Fibroblast of mammary gland (primary cell): ENCODE measurements around the gene ZNF664.

Experiments
- DNase-seq: peaks from one replicate; pipeline ENCODE4 v3.0.0-alpha.2; 2010; ENCODE audit warnings: low read depth
- H3K4me3 ChIP-seq: 2 replicates; pipeline ENCODE4 v1.5.1; 2011; ENCODE audit warnings: low read depth, mild to moderate bottlenecking, low read length, moderate library complexity; ENCODE audit not compliant: control insufficient read depth
- CTCF ChIP-seq: conservative IDR thresholded peaks from 2 replicates; pipeline ENCODE4 v1.5.1; 2011; ENCODE audit warnings: low read depth, low read length, inconsistent platforms; ENCODE audit not compliant: control insufficient read depth, insufficient read depth

ZNF664 gene

DNA sequence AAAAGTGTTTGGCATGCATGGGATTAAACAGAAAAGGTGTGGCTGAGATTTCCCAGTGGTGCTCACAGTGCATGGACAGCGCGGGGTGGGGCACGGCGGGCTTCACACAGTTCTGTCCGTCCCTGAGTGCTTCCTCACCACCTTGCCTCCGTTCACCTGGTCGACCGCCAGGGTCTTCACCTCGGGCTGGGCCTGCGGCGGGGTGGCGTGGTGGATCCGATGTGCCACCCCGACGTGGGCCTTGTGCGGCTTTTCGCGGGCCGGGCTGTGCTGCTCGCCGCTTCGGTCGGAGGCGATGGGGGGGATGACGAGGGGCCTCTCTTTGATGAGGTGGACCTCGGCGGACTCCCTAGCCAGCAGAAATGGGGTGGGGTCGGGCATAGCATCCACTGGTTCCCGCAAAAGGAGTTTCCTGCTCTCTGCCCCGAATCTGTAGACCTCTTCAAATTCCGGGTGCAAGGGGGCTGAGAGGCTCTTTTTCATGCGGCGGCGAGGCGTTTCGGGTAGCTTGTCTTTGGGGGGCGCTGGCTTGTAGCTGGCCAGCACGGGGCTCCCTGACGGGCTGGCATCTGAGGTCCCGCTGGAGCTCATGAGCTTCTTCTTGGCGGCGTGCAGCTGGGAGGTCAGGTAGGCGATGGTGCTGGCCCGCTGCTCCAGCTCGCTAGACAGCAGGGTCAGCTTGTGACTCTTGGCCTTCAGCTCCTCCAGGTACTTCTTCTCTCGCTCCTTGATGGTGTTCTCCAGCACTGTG lies 35.9 kb upstream of the ZNF664 start:
- TF ChIP-seq CTCF: no peak
- DNase-seq: no peak
- H3K4me3 ChIP-seq: no peak overlapping the region

- H3K4me3 ChIP-seq: no peak overlapping the region
Observed at GRCh38 chr12:123937707-123938591, 35.1 kb upstream of the ZNF664 start.

GRCh38 chr12:123938679-123939480 lies 34.1 kb upstream of the ZNF664 start:
- H3K4me3 ChIP-seq: no peak overlapping the region
- TF ChIP-seq CTCF: peak; percentile 43
- peak; percentile 6 for DNase-seq

More at GRCh38 chr12:123937707-123938591, 35.1 kb upstream of the ZNF664 start:
- TF ChIP-seq CTCF: no peak
- no peak for DNase-seq

- no peak for TF ChIP-seq CTCF
- DNase-seq: no peak
- H3K4me3 ChIP-seq: no peak overlapping the region
Observed at GRCh38 chr12:123939716-123940626, 33.0 kb upstream of the ZNF664 start.

GRCh38 chr12:123940627-123940966 lies 32.4 kb upstream of the ZNF664 start:
- no peak for DNase-seq
- no peak for TF ChIP-seq CTCF
- H3K4me3 ChIP-seq: no peak overlapping the region
